Activated CD4-positive, CD25-positive, alpha-beta regulatory T cell treated with anti-CD3 and anti-CD28 coated beads, Interleukin-2, amount 50 U/mL, for 72 hours (primary cell): ENCODE data around the gene CSNK1E.

ENCODE experiments used
- DNase-seq: peaks from one replicate; pipeline ENCODE4 v3.0.0; 2021

The CSNK1E gene

GRCh38 chr22:38247713-38248112, 69.5 kb downstream of the CSNK1E start:
- DNase-seq, result no peak

GRCh38 chr22:38246692-38247091, 70.5 kb downstream of the CSNK1E start:
- DNase-seq, result no peak

GRCh38 chr22:38246046-38246658, 71.1 kb downstream of the CSNK1E start:
- no peak for DNase-seq

DNA sequence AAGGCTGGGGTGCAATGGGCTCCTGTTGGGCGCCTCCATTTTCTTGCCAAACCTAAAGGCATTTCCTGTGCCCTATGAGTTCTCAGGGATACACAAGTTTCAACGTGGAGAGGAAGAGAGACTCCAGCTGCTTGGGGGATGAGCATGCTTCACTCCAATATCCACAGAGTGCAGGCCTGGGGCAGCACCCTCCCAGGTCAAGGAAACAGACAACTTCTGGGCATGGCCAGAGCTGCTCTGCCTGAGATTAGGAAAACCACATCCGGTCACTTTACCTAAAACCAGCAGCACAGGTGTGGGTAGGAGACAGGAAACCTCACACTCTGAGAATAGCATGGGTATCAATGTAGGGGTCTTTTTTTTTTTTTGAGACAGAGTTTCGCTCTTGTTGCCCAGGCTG, 73.1 kb downstream of the CSNK1E start:
- no peak for DNase-seq

GRCh38 chr22:38243007-38243765, 74.0 kb downstream of the CSNK1E start:
- no peak for DNase-seq

GRCh38 chr22:38240734-38241252, 76.4 kb downstream of the CSNK1E start:
- DNase-seq, result no peak
